DND-41 (cell line): Measurements from ENCODE around the gene ATP6AP1.

Source experiments
- ATAC-seq: fragments of 200-7000 bp; cut with Tn5 transposase; 3 replicates; pipeline ENCODE4 v1.9.1; 2021; ENCODE audit warnings: low read depth; ENCODE audit not compliant: insufficient read depth
- DNase-seq: peaks from one replicate; pipeline ENCODE4 v3.0.0-alpha.2; 2020
- H2AFZ ChIP-seq: 2 replicates; pipeline ENCODE4 v1.6.0; 2012; ENCODE audit warnings: low read depth, low read length
- H3K27ac ChIP-seq: 2 replicates; pipeline ENCODE4 v1.5.1; 2012; ENCODE audit warnings: low read length, inconsistent platforms
- H3K27me3 ChIP-seq: fragments of 200-600 bp; sonication (generic); 2 replicates; pipeline ENCODE4 v1.6.0; 2012; ENCODE audit warnings: low read length, mild to moderate bottlenecking, inconsistent platforms; ENCODE audit not compliant: insufficient read depth, poor library complexity
- H3K36me3 ChIP-seq: 2 replicates; pipeline ENCODE4 v1.5.1; 2012; ENCODE audit warnings: low read length, inconsistent platforms; ENCODE audit not compliant: insufficient read depth
- H3K4me1 ChIP-seq: 2 replicates; pipeline ENCODE4 v1.5.1; 2012; ENCODE audit warnings: mild to moderate bottlenecking, low read length; ENCODE audit not compliant: insufficient read depth
- H3K4me2 ChIP-seq: 2 replicates; pipeline ENCODE4 v1.6.0; 2012; ENCODE audit warnings: mild to moderate bottlenecking, moderate library complexity, low read length, inconsistent platforms; ENCODE audit not compliant: insufficient read depth
- H3K4me3 ChIP-seq, 2 experiments: fragments of 200-600 bp in 1 of 2; shearing (Covaris generic) in 1 of 2; 2 replicates each; pipeline ENCODE4 v1.5.1; 2012 to 2016; ENCODE audit warnings: inconsistent platforms in 2 of 2, low read length in 2 of 2, mild to moderate bottlenecking in 2 of 2, low read depth in 1 of 2, moderate library complexity in 1 of 2
- H3K79me2 ChIP-seq: 2 replicates; pipeline ENCODE4 v1.6.0; 2012; ENCODE audit warnings: low read length, inconsistent platforms; ENCODE audit not compliant: insufficient read depth
- H3K9ac ChIP-seq: 2 replicates; pipeline ENCODE4 v1.6.0; 2012; ENCODE audit warnings: low read depth, mild to moderate bottlenecking, inconsistent platforms, low read length, moderate library complexity
- H3K9me3 ChIP-seq: 2 replicates; pipeline ENCODE4 v1.5.1; 2012; ENCODE audit warnings: low read length, moderate library complexity, mild to moderate bottlenecking, inconsistent platforms; ENCODE audit not compliant: insufficient read depth, severe bottlenecking
- H4K20me1 ChIP-seq: 2 replicates; pipeline ENCODE4 v1.6.0; 2012; ENCODE audit warnings: low read length; ENCODE audit not compliant: insufficient read depth
- EZH2 ChIP-seq: IDR thresholded peaks from 3 replicates; pipeline ENCODE4 v1.6.1; 2012; ENCODE audit warnings: borderline replicate concordance, low read depth, mild to moderate bottlenecking, moderate library complexity, low read length, inconsistent platforms; ENCODE audit not compliant: severe bottlenecking
- TF ChIP-seq, protein P1 (sequence below): IDR thresholded peaks from 2 replicates; pipeline ENCODE4 v1.5.1; 2012; ENCODE audit warnings: borderline replicate concordance, low read length, moderate library complexity, mild to moderate bottlenecking; ENCODE audit not compliant: poor library complexity, severe bottlenecking; ENCODE audit errors: extremely low read depth

Gene ATP6AP1

DNA sequence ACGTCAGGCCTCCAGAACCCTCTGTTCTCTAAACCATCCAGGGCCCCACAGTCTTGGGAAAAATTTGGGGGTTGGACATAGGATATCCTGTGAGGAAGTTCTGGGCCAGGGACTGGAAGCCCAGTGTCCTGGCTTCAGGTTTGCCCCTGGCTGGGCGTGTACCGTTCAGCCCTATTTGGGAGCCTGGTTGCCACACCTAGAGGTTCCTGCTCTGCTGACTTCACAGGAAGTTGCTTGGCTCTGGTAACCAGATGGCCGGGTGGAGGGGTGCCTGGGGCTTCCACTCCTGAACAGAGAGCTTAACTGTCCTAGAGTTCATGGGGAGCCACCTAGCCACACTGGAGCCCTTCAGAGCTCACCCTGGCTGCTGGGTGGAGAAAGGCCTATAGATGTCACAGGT is 16.0 kb upstream of the ATP6AP1 start:
- DNase-seq (peak; percentile 49), ATAC-seq (peak; percentile 57)
- peak overlapping the region; percentile 50 to 77; a peak in 3 of 4 replicates for H3K4me3 ChIP-seq
- peaks cover 14% of the 10 kb centered on the region for H3K4me1 ChIP-seq
- H3K4me2 ChIP-seq: peak overlapping the region; percentile 93
- peak overlapping the region; percentile 95 for H3K9ac ChIP-seq
- no peaks in the 10 kb centered on the region for H3K27me3 ChIP-seq
- no peaks in the 10 kb centered on the region for H3K9me3 ChIP-seq
- no peaks in the 10 kb centered on the region for H4K20me1 ChIP-seq
- peaks cover 21% of the 10 kb centered on the region; the same call in 1 of the 2 replicates for H3K79me2 ChIP-seq
- H3K36me3 ChIP-seq: peaks cover 17% of the 10 kb centered on the region
- peak overlapping the region; percentile 92 for H3K27ac ChIP-seq
- peak overlapping the region; percentile 87 for H2AFZ ChIP-seq
- TF ChIP-seq, protein P1, sequence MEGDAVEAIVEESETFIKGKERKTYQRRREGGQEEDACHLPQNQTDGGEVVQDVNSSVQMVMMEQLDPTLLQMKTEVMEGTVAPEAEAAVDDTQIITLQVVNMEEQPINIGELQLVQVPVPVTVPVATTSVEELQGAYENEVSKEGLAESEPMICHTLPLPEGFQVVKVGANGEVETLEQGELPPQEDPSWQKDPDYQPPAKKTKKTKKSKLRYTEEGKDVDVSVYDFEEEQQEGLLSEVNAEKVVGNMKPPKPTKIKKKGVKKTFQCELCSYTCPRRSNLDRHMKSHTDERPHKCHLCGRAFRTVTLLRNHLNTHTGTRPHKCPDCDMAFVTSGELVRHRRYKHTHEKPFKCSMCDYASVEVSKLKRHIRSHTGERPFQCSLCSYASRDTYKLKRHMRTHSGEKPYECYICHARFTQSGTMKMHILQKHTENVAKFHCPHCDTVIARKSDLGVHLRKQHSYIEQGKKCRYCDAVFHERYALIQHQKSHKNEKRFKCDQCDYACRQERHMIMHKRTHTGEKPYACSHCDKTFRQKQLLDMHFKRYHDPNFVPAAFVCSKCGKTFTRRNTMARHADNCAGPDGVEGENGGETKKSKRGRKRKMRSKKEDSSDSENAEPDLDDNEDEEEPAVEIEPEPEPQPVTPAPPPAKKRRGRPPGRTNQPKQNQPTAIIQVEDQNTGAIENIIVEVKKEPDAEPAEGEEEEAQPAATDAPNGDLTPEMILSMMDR: no peak
- no peak for TF ChIP-seq EZH2

- peak overlapping the region; percentile 92; the same call in 1 of the 2 replicates for H3K27ac ChIP-seq
These were observed 15.3 kb upstream of the ATP6AP1 start for GRCh38 chrX:154413142-154413541.

DNA sequence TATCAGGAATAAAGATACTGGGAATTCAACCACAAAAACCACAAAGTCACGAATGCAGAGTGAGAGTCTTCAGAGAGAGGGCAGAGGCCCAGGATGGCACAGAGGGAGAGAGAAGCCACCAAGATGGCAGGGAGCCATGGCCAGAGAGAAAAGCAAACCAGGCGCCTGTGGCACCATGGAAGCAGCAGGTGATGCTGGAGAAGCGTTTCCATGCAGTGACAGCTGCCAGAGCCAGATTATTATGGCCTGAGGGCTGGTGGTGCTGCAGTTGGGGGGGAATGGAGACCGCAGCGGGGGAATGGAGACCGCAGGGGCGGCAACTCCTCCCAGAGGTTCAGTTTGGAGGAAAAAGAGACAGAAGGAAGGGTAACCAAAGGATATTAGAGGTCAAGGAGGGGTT is 11.3 kb upstream of the ATP6AP1 start:
- Histone ChIP-seq H3K27ac (no peak overlapping the region), H3K9me3 (no peaks in the 10 kb centered on the region), H2AFZ (no peak overlapping the region), H3K36me3 (peaks cover 25% of the 10 kb centered on the region), H3K4me3 (no peak overlapping the region), H4K20me1 (no peaks in the 10 kb centered on the region), H3K4me1 (peaks cover 10% of the 10 kb centered on the region), H3K4me2 (no peak overlapping the region), H3K27me3 (no peaks in the 10 kb centered on the region), H3K9ac (no peak overlapping the region), H3K79me2 (peaks cover 11% of the 10 kb centered on the region; the same call in 1 of the 2 replicates)
- TF ChIP-seq, protein P1: no peak
- TF ChIP-seq EZH2: no peak
- ATAC-seq (no peak), DNase-seq (no peak)

More at GRCh38 chrX:154413142-154413541, 15.3 kb upstream of the ATP6AP1 start:
- TF ChIP-seq EZH2: no peak
- TF ChIP-seq, protein P1: no peak
- Histone ChIP-seq H3K36me3 (peaks cover 17% of the 10 kb centered on the region), H3K9ac (no peak overlapping the region), H3K4me1 (peaks cover 14% of the 10 kb centered on the region), H3K9me3 (no peaks in the 10 kb centered on the region), H3K4me3 (no peak overlapping the region), H3K4me2 (peak overlapping the region; percentile 93; the same call in 1 of the 2 replicates), H3K27me3 (no peaks in the 10 kb centered on the region), H3K79me2 (peaks cover 21% of the 10 kb centered on the region; the same call in 1 of the 2 replicates), H4K20me1 (no peaks in the 10 kb centered on the region), H2AFZ (no peak overlapping the region)
- DNase-seq (no peak), ATAC-seq (no peak)

GRCh38 chrX:154419189-154419588 is 9.3 kb upstream of the ATP6AP1 start:
- ATAC-seq (no peak), DNase-seq (no peak)
- Histone ChIP-seq H3K27ac (no peak overlapping the region), H3K9ac (no peak overlapping the region), H3K9me3 (no peaks in the 10 kb centered on the region), H2AFZ (no peak overlapping the region), H3K27me3 (no peaks in the 10 kb centered on the region), H3K79me2 (no peaks in the 10 kb centered on the region), H3K36me3 (peaks cover 13% of the 10 kb centered on the region), H3K4me2 (no peak overlapping the region), H3K4me3 (no peak overlapping the region), H3K4me1 (no peaks in the 10 kb centered on the region), H4K20me1 (no peaks in the 10 kb centered on the region)
- TF ChIP-seq, protein P1: no peak
- no peak for TF ChIP-seq EZH2
